HAP-1 (cell line): ENCODE data around the gene FOXO1.

Experiments
- DNase-seq, 2 experiments: peaks; one replicate each; pipeline ENCODE4 v3.0.0-alpha.2; 2016 to 2020; ENCODE audit warnings: low spot score in 2 of 2
- H3K27me3 ChIP-seq: fragments of 250-450 bp; sonication (Bioruptor Pico); 2 replicates; pipeline ENCODE4 v1.5.1; 2020; ENCODE audit warnings: low read depth, mild to moderate bottlenecking, moderate library complexity
- H3K36me3 ChIP-seq: fragments of 250-450 bp; sonication (Bioruptor Pico); replicated peaks from 2 replicates; pipeline ENCODE4 v1.5.1; 2020; ENCODE audit warnings: mild to moderate bottlenecking
- H3K4me1 ChIP-seq: fragments of 250-450 bp; sonication (Bioruptor Pico); 2 replicates; pipeline ENCODE4 v1.5.1; 2020; ENCODE audit warnings: mild to moderate bottlenecking
- H3K4me3 ChIP-seq: fragments of 250-450 bp; sonication (Bioruptor Pico); 2 replicates; pipeline ENCODE4 v1.5.1; 2020; ENCODE audit warnings: mild to moderate bottlenecking, moderate library complexity
- H3K9me3 ChIP-seq: fragments of 250-450 bp; sonication (Bioruptor Pico); 2 replicates; pipeline ENCODE4 v1.5.1; 2020; ENCODE audit warnings: mild to moderate bottlenecking, moderate library complexity
- in situ Hi-C: fragments of 300-500 bp; cut with MboI; formaldehyde crosslinking; loops from 3 replicates; pipeline ENCODE4 v1.14.3; 2020; ENCODE audit warnings: low sequenced_read_pairs, inconsistent platforms, mixed read lengths

Gene FOXO1

DNA sequence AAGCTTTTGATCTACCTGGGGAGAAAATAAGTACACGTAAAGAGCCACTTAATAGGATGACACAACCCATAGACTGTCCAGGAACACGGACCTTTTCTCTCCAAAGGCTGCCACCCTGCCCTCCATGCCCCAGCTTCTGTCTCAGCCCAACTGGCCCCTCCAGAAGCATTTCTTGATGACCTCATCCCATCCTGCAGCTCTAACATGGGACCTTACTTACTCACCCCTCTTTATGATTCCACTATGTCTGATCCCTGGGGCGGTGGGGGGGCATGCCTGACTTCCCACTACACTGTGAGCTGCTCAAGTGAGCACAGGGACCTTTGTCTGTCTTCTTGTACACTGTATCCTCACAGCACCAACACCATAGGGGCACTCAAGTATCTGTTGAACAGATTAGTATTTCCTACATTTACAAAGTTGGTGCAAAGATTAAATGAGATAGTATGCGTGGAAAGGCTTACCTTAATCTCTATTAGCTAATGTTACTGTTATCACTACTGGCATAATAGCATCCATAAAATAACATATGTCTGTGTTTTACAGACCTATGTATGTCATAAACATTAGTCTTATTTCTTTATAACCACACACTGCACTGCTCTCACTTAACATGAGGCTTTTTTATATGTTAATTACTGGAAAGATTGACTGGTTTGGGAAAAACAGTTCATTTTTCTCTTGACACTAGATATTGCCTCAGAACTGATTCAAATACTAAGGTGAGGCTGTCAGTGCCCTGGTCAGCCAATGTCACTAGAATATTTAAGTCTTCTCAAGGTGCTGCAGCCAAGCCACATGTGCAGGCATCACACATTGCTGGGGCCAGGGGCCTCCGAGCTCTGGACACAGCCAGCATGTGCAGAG, 100.9 kb downstream of the FOXO1 start:
- peaks cover 22% of the 10 kb centered on the region for H3K4me1 ChIP-seq
- H3K4me3 ChIP-seq = no peak overlapping the region
- no peaks in the 10 kb centered on the region for H3K36me3 ChIP-seq
- in situ Hi-C loops = no loop called here
- H3K27me3 ChIP-seq = no peaks in the 10 kb centered on the region
- DNase-seq = no peak
- H3K9me3 ChIP-seq = no peaks in the 10 kb centered on the region

DNA sequence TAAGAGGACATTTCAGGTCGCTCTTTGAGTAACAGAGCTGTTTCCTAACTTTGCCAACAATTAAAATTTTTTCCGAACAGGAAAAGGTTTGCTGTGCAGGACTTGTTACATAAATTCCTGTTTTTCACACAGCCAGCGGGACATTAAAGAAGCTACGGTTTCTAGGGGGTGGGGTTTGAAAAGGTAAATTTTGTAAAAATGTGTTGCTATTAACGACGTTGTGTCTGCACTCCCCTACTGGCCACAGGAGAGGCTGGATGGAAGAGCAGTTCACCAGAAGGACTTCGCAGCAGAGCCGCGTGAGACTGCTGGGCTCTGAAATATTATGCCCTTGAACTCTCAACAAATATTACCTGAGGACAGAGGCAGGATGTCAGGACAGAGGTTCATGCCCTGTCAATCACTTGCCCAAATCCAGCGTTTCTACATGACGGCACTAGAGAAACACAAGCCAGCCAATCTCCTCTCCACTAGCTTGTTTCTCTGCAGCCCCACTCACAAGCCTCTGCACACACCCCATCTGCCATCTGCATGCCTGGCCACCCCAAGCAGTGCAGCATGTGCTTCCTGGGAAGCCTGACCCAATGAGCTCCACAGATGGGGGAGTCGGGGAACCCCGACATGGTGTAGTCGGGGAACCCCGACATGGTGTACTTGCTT, 102.0 kb downstream of the FOXO1 start:
- Histone ChIP-seq H3K9me3 (no peaks in the 10 kb centered on the region), H3K4me1 (peaks cover 22% of the 10 kb centered on the region), H3K4me3 (no peak overlapping the region), H3K36me3 (no peaks in the 10 kb centered on the region; the same call in 1 of the 2 replicates), H3K27me3 (no peaks in the 10 kb centered on the region)
- in situ Hi-C loops = no loop called here
- DNase-seq = no peak

DNA sequence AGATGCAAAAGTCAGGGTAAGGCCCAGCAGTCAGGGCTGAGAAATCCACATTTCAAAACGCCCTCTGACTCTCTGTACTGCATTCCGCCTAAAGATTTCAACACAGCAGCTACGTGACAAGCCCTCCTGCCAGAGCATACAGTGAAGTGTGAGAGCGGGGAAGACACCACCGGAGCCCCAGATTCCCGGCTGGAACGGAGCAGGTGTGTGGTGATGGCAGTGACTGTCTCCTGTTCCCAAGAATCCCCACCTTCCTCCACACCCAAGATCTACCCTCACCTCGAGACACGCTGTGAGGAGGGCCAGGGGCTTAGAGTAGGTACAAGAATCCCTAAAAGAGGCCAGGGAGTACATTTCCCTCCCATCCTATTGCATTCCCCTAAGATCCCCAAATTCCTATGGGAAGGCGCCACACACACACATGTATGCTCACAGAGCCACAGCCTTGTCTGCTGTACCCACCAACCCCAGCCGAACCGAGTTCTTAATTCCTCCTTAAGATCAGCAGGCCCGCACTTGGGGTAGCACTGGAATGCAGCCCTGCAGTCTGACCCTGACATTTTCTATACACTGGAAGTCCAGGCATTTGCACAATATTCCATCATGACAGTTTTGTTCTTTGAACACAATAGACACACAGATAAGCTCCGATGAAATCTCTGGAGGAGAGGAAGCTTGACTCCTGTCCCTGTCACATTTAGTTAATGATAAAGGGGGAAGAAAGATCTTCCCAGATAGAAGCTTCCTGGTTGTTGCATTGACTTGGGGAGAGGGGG, 102.9 kb downstream of the FOXO1 start:
- Histone ChIP-seq H3K4me3 (no peak overlapping the region), H3K27me3 (no peaks in the 10 kb centered on the region), H3K9me3 (no peaks in the 10 kb centered on the region), H3K4me1 (peaks cover 22% of the 10 kb centered on the region), H3K36me3 (no peaks in the 10 kb centered on the region; the same call in 1 of the 2 replicates)
- DNase-seq = peak; percentile 14 to 22
- in situ Hi-C loops = no loop called here

GRCh38 chr13:40562975-40563349, 103.5 kb downstream of the FOXO1 start:
- DNase-seq = no peak
- Histone ChIP-seq H3K9me3 (no peaks in the 10 kb centered on the region), H3K4me3 (no peak overlapping the region), H3K27me3 (no peaks in the 10 kb centered on the region), H3K4me1 (peaks cover 22% of the 10 kb centered on the region), H3K36me3 (no peaks in the 10 kb centered on the region; the same call in 1 of the 2 replicates)
- in situ Hi-C loops = no loop called here

- H3K4me1 ChIP-seq = peaks cover 14% of the 10 kb centered on the region
- H3K9me3 ChIP-seq = no peaks in the 10 kb centered on the region
- H3K27me3 ChIP-seq = no peaks in the 10 kb centered on the region
- in situ Hi-C loops = no loop called here
- H3K36me3 ChIP-seq = no peaks in the 10 kb centered on the region; the same call in 1 of the 2 replicates
- DNase-seq = no peak
- no peak overlapping the region for H3K4me3 ChIP-seq
These were observed 106.5 kb downstream of the FOXO1 start for GRCh38 chr13:40559915-40560314.

DNA sequence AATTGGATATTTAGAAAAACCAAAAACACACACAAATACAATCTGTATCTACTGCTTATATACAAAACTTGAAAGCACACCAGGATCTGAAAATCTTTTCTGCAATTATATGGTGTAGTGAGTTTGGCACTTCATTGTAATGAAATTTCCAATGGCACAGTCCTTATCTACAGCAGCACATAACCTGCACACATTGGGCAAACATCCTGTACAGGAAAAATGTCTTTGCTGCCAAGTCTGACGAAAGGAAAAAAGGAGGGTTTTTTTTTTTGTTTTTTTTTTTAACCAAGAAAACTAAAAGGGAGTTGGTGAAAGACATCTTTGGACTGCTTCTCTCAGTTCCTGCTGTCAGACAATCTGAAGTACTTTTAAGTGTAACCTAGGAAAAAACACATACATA, 107.8 kb downstream of the FOXO1 start:
- no peaks in the 10 kb centered on the region for H3K9me3 ChIP-seq
- H3K4me3 ChIP-seq = no peak overlapping the region
- in situ Hi-C loops = no loop called here
- DNase-seq = no peak
- peaks cover 2% of the 10 kb centered on the region for H3K4me1 ChIP-seq
- no peaks in the 10 kb centered on the region; the same call in 1 of the 2 replicates for H3K36me3 ChIP-seq
- no peaks in the 10 kb centered on the region for H3K27me3 ChIP-seq

GRCh38 chr13:40556453-40556852, 110.0 kb downstream of the FOXO1 start:
- Histone ChIP-seq H3K9me3 (no peaks in the 10 kb centered on the region), H3K27me3 (no peaks in the 10 kb centered on the region), H3K4me1 (peaks cover 5% of the 10 kb centered on the region), H3K36me3 (no peaks in the 10 kb centered on the region; the same call in 1 of the 2 replicates), H3K4me3 (no peak overlapping the region)
- in situ Hi-C loops = no loop called here
- no peak for DNase-seq

- Histone ChIP-seq H3K36me3 (no peaks in the 10 kb centered on the region), H3K4me1 (peaks cover 9% of the 10 kb centered on the region), H3K9me3 (no peaks in the 10 kb centered on the region), H3K27me3 (no peaks in the 10 kb centered on the region), H3K4me3 (no peak overlapping the region)
- DNase-seq = no peak
- in situ Hi-C loops = no loop called here
These were observed 113.1 kb downstream of the FOXO1 start for GRCh38 chr13:40553356-40553755.

DNA sequence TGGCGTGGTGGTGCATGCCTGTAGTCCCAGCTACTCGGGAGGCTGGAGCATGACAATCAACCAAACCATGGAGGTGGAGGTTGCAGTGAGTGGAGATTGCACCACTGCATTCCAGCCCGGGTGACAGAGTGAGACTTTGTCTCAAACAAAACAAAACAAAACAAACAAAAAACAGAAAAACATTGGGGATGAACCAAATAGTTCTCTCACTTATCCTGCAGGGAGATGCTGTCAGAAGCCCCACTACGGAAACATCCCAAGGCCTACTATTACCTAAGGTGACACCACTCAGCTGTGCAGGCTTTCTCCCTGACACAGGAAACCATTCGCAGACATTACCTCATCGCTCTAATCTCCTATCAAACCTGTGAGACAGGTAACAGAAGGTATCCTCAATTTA, 113.5 kb downstream of the FOXO1 start:
- Histone ChIP-seq H3K36me3 (no peaks in the 10 kb centered on the region), H3K4me3 (no peak overlapping the region), H3K9me3 (no peaks in the 10 kb centered on the region), H3K4me1 (peaks cover 10% of the 10 kb centered on the region), H3K27me3 (no peaks in the 10 kb centered on the region)
- no peak for DNase-seq
- in situ Hi-C loops = no loop called here

DNA sequence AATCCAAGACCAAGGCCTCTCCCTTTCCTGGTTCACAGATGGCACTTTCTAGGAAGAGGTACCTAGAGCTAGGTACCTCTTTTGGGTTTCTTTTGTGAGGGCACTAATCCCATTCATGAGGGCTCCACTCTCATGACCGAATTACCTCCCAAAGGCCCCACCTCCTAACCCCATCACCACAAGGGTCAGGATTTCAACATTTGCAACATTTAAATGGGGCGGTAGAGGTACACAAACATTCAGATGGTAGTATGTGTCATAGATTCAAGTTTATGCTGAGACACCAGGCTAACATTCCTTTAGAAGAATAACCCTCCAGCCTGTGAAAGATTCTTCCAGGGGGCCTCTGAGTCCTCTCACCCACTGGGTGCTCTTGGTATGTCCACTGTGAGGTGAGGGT, 116.3 kb downstream of the FOXO1 start:
- Histone ChIP-seq H3K36me3 (no peaks in the 10 kb centered on the region), H3K4me1 (peaks cover 17% of the 10 kb centered on the region), H3K27me3 (no peaks in the 10 kb centered on the region), H3K9me3 (no peaks in the 10 kb centered on the region), H3K4me3 (no peak overlapping the region)
- in situ Hi-C loops = no loop called here
- DNase-seq = no peak

GRCh38 chr13:40549500-40550094, 116.8 kb downstream of the FOXO1 start:
- H3K27me3 ChIP-seq = no peaks in the 10 kb centered on the region
- in situ Hi-C loops = no loop called here
- no peaks in the 10 kb centered on the region for H3K36me3 ChIP-seq
- no peak overlapping the region for H3K4me3 ChIP-seq
- H3K4me1 ChIP-seq = peaks cover 17% of the 10 kb centered on the region
- no peak for DNase-seq
- no peaks in the 10 kb centered on the region for H3K9me3 ChIP-seq

- H3K9me3 ChIP-seq = no peaks in the 10 kb centered on the region
These were observed 118.7 kb downstream of the FOXO1 start for GRCh38 chr13:40547591-40548315.

GRCh38 chr13:40546047-40546446, 120.4 kb downstream of the FOXO1 start:
- Histone ChIP-seq H3K36me3 (no peaks in the 10 kb centered on the region), H3K4me1 (peaks cover 8% of the 10 kb centered on the region), H3K4me3 (no peak overlapping the region), H3K27me3 (no peaks in the 10 kb centered on the region), H3K9me3 (no peaks in the 10 kb centered on the region)
- in situ Hi-C loops = no loop called here
- no peak for DNase-seq

More at GRCh38 chr13:40547591-40548315, 118.7 kb downstream of the FOXO1 start:
- Histone ChIP-seq H3K4me3 (no peak overlapping the region), H3K36me3 (no peaks in the 10 kb centered on the region), H3K27me3 (no peaks in the 10 kb centered on the region), H3K4me1 (peaks cover 17% of the 10 kb centered on the region)
- peak in 1 of 2 experiments; percentile 29 for DNase-seq
- in situ Hi-C loops = no loop called here
